Ascending aorta (tissue), 2 donors: ENCODE data around the gene ZFP91. TPM values are rescaled to one million over a fixed set of nuclear protein-coding genes. Genes with fewer than 3 reads are reported as not detected.

Source experiments
- DNase-seq, 2 donors: peaks; one replicate each; pipeline ENCODE4 v3.0.0-alpha.2; 2019; ENCODE audit warnings: low spot score in 2 of 2
- H3K27ac ChIP-seq, 2 donors: fragments of 200-600 bp; sonication (generic); one replicate each; pipeline ENCODE4 v1.5.1; 2016 to 2017; ENCODE audit warnings: mild to moderate bottlenecking in 1 of 2
- H3K27me3 ChIP-seq: fragments of 200-600 bp; sonication (generic); one replicate; pipeline ENCODE4 v1.5.1; 2017
- H3K36me3 ChIP-seq, 2 donors: fragments of 200-600 bp; sonication (generic); one replicate each; pipeline ENCODE4 v1.5.1; 2016
- H3K4me1 ChIP-seq, 2 donors: fragments of 200-600 bp; sonication (generic); one replicate each; pipeline ENCODE4 v1.5.1; 2016 to 2017; ENCODE audit warnings: mild to moderate bottlenecking in 1 of 2
- H3K4me3 ChIP-seq, 2 donors: fragments of 200-600 bp; sonication (generic); one replicate each; pipeline ENCODE4 v1.5.1; 2016 to 2017; ENCODE audit warnings: mild to moderate bottlenecking in 1 of 2
- H3K9me3 ChIP-seq, 2 donors: fragments of 200-600 bp; sonication (generic); one replicate each; pipeline ENCODE4 v1.5.1; 2016
- CTCF ChIP-seq, 3 experiments: fragments of 200-600 bp in 2 of 3; fragments of 450-650 bp in 1 of 3; sonication (generic) in 2 of 3; IDR thresholded peaks; one replicate each; pipeline ENCODE4 v1.5.1; 2016 to 2019; ENCODE audit warnings: antibody characterized with exemption in 3 of 3, mild to moderate bottlenecking in 1 of 3, moderate library complexity in 1 of 3
- intact Hi-C: fragments of 100-400 bp; cut with DNase I; formaldehyde crosslinking; loops from one replicate; pipeline ENCODE4 v1.15.1; 2023
- total RNA-seq: library from RNA; depleted of rRNA; stranded (reverse); fragments of >200 nt; gene quantifications from one replicate; pipeline ENCODE4 v1.1.0, GENCODE V29; 2016

The ZFP91 gene
- total RNA-seq, 1 donor from 2014 or later, result 32.5 TPM

- no peak for DNase-seq
- Histone ChIP-seq H3K27ac (no peak overlapping the region), H3K4me1 (no peaks in the 10 kb centered on the region), H3K9me3 (no peaks in the 10 kb centered on the region), H3K36me3 (peaks cover 53 to 80% of the 10 kb centered on the region in 2 donors), H3K27me3 (no peaks in the 10 kb centered on the region), H3K4me3 (no peak overlapping the region)
- TF ChIP-seq CTCF (IDR thresholded peaks at IDR 0.05), result no peak
- intact Hi-C loops, result no loop called here
Observed at GRCh38 chr11:58613228-58613627, 34.4 kb downstream of the ZFP91 start.

GRCh38 chr11:58615559-58615958, 36.7 kb downstream of the ZFP91 start:
- Histone ChIP-seq H3K4me1 (no peaks in the 10 kb centered on the region), H3K4me3 (no peak overlapping the region), H3K27me3 (no peaks in the 10 kb centered on the region), H3K27ac (no peak overlapping the region), H3K9me3 (no peaks in the 10 kb centered on the region), H3K36me3 (peaks cover 70 to 95% of the 10 kb centered on the region in 2 donors)
- TF ChIP-seq CTCF (IDR thresholded peaks at IDR 0.05), result no peak
- DNase-seq, result no peak
- intact Hi-C loops, result no loop called here

- intact Hi-C loops, result no loop called here
- no peak for DNase-seq
- no peak overlapping the region for H3K4me3 ChIP-seq
- H3K36me3 ChIP-seq, result peaks cover 67 to 90% of the 10 kb centered on the region in 2 donors
- no peaks in the 10 kb centered on the region for H3K4me1 ChIP-seq
- no peak overlapping the region for H3K27ac ChIP-seq
- H3K9me3 ChIP-seq, result no peaks in the 10 kb centered on the region
- TF ChIP-seq CTCF (IDR thresholded peaks at IDR 0.05), result no peak
- no peaks in the 10 kb centered on the region for H3K27me3 ChIP-seq
Observed at GRCh38 chr11:58616594-58616993, 37.7 kb downstream of the ZFP91 start.

- DNase-seq, result no peak
- no peak overlapping the region for H3K27ac ChIP-seq
- intact Hi-C loops, result no loop called here
- no peak overlapping the region for H3K4me3 ChIP-seq
- no peaks in the 10 kb centered on the region for H3K4me1 ChIP-seq
- H3K27me3 ChIP-seq, result no peaks in the 10 kb centered on the region
- H3K9me3 ChIP-seq, result no peaks in the 10 kb centered on the region
- TF ChIP-seq CTCF (IDR thresholded peaks at IDR 0.05), result no peak
- peaks cover 65 to 83% of the 10 kb centered on the region in 2 donors for H3K36me3 ChIP-seq
Observed at GRCh38 chr11:58617976-58618557, 39.2 kb downstream of the ZFP91 start.

- H3K4me3 ChIP-seq, result no peak overlapping the region
- H3K27ac ChIP-seq, result no peak overlapping the region
- DNase-seq, result no peak
- no peaks in the 10 kb centered on the region for H3K27me3 ChIP-seq
- H3K36me3 ChIP-seq, result peaks cover 54 to 70% of the 10 kb centered on the region in 2 donors
- intact Hi-C loops, result no loop called here
- peaks cover 0 to 3% of the 10 kb centered on the region in 2 donors for H3K4me1 ChIP-seq
- no peaks in the 10 kb centered on the region for H3K9me3 ChIP-seq
- no peak for TF ChIP-seq CTCF (IDR thresholded peaks at IDR 0.05)
Observed at GRCh38 chr11:58621586-58622262, 42.9 kb downstream of the ZFP91 start.
